NCI-H524 treated with DMSO at 0.1 percent for 48 hours (cell line): ENCODE data around the gene TNP1.

Source experiments
- DNase-seq: peaks from one replicate; lab custom pipeline; 2025; lab: John Stamatoyannopoulos, UW

The TNP1 gene

GRCh38 chr2:216859944-216860343 is at the start of gene TNP1:
Gene TNP1, minus strand, starts transcription at chr2:216860064. Its CDS starts 30 bp downstream, at chr2:216860034.
- DNase-seq: no peak

DNA sequence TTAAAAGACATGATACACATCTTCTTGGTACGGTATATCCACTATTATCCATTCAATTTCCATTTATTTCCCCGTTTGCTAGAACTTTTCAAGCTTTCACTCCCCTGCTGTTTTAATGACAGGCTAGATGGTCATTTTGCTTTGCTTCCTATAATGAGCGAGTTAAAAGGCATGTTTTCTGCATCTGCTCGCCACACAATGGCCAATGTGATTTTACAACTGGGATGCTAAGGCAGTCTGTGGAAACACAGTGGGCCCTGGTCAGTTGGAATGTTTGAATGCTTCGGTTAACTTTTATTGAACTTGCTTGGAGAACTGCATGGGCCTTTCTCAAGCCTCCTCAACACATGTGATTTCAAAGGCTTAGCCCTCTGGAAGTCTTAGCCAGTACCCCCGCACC is 48.4 kb upstream of the TNP1 start:
- no peak for DNase-seq

GRCh38 chr2:216905649-216906329 is 45.9 kb upstream of the TNP1 start:
- DNase-seq: no peak

DNA sequence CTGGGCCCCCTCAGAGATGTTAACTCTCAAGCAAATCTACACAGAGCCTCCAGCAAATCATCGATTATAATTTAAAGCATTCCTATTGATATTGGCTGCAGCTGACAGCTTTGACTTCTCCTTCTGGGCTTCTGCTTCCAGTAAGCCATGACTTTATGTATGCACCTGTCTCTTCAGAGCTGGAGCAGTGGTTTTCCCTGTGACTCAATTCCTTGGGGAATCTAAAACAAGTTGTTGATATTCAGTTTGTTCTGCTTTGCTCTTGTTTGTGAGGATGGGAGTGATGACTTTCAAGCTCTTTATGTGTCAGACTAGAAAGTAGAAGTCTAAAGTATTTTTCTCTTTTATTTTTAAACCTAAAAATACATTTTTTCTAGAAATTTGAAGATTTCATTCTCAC is 45.1 kb upstream of the TNP1 start:
- DNase-seq: no peak

DNA sequence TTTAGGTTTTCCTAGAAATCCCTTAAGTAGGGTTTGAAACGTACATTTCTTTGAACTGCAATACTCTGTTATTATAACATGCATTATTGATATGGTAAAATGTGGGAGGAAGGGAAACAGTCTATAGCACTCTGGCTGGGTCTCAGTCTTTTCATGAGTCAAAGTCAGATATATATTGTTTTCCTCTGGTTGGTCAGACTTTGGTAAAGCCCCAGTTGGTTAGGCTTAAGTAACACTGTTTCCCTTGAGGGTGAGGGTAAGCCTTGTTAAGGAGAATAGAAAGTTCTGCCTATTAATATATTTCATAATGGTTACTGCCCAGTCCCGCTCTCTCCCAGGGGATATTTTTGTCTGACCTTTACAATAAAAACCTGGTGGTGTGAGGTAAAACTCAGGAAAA is 44.7 kb upstream of the TNP1 start:
- no peak for DNase-seq

GRCh38 chr2:216903470-216903869 is 43.6 kb upstream of the TNP1 start:
- no peak for DNase-seq

GRCh38 chr2:216901273-216901672 is 41.4 kb upstream of the TNP1 start:
- DNase-seq: no peak

DNA sequence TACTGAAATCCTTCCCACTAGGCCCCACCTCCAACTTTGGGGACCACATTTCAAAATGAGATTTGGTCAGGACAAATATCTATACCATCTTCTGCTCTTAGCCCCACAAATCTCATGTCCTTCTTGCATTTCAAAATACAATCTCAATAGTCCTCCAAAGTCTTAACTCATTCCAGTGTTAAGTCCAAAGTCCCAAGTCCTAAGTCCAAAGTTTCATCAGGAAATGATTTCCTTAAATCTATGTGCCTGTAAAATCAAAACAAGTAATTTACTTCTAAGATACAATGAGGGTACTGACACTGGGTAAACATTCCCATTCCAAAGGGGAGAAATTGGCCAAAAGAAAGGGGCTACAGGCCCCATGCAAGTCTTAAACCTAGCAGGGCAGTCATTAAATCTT is 40.5 kb upstream of the TNP1 start:
- DNase-seq: no peak

GRCh38 chr2:216897561-216898203 is 37.8 kb upstream of the TNP1 start:
- DNase-seq: no peak

DNA sequence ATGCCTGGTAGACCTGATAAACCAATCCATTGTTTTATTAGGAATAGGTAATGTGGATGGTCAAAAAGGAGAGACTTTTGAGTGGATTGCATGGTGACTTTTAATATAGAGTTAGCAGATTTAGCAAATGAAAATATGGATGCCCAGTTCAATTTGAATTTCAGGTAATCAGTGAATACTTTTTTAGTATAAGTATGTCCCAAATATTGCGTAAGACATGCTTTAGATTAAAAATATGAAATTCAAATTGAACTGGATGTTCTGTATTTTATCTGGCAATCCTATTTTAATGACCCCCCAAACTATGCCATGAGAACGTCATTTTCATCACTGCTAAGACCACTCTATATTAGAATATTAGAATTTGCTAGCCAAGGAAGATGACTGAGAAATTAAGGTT is 30.3 kb upstream of the TNP1 start:
- DNase-seq: no peak

GRCh38 chr2:216888887-216889622 is 29.2 kb upstream of the TNP1 start:
- DNase-seq: no peak

DNA sequence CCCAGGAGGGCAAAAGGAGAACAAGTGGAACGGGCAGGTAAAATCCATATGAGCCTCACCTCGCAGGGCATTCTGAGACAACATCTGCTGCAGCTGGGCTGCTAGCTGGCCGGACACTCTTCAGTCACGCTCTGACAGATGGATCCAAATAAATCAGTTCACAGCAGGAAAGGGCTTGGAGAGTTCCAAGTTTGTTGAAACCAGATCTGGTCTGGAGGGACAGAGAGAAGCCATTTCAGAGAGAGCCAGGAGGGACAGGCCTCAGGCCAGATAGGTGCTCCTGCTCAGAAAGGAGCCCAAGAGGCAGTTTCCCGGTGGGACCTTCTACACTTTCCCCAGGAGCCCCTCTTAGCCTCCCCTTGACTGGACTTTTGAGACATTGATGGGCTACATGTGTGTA is 28.2 kb upstream of the TNP1 start:
- no peak for DNase-seq

DNA sequence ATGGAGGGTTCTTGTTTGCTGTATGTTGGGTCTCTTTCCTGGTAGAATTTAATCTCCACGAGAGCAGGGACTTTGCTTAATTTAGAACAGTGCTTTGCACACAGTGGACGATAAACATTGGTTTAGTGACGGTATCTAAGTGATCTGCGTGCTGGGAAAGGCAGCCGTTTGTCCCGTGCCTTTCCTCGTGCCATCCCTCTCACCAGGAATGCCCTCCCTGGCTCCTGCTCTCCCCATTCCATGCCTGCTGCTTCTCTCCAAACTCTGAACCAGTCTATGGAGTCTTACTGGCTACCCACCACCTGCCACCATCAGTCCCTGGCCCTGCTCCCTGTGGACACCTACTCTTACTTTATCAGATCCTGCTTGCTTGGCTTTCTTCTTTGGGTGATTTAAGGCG is 27.3 kb upstream of the TNP1 start:
- DNase-seq: no peak

- no peak for DNase-seq
Observed at GRCh38 chr2:216885117-216885553, 25.3 kb upstream of the TNP1 start.

- DNase-seq: no peak
Observed at GRCh38 chr2:216884347-216884746, 24.5 kb upstream of the TNP1 start.

- DNase-seq: no peak
Observed at GRCh38 chr2:216882876-216883275, 23.0 kb upstream of the TNP1 start.

DNA sequence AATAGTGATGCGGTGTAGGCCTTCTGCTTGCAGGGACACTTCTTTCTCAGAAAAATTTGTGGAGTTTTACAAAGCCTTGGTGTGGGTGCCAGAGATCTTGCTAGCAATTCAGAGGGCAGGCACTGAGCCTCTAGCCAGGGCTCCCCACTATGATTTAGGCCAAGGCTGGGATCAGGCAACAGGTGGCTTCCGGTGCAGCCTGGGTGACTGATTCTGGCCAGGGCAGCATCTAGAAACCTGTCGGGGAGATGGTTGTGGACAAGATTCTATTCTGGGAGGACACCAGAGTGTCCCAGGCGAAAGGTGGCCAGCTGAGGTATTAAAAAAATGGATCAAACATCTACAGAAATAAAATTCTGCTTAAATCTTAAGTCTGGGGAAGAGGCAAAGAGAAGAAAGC is 21.5 kb upstream of the TNP1 start:
- no peak for DNase-seq

- no peak for DNase-seq
Observed at GRCh38 chr2:216880509-216881184, 20.8 kb upstream of the TNP1 start.

- DNase-seq: no peak
Observed at GRCh38 chr2:216879727-216880508, 20.1 kb upstream of the TNP1 start.

DNA sequence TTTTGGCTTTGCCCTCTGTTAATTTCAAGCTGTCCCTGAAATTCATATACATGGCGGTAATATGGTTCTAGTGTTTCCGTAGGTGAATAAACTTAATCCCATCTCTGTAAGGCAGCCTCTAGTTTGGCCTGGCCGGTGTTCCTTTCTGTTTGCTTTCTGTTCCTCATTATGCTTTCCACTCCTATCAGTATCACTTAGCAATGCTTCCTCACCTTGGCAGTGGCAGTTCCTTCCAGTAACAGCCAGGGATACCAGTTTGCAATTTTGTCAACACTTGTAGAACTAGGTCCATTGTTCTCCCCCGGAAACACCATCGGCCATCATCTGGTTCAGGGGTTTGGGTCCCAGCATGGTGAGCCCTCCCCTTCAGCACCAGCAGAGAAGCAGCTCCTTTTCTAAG is 18.2 kb upstream of the TNP1 start:
- no peak for DNase-seq

DNA sequence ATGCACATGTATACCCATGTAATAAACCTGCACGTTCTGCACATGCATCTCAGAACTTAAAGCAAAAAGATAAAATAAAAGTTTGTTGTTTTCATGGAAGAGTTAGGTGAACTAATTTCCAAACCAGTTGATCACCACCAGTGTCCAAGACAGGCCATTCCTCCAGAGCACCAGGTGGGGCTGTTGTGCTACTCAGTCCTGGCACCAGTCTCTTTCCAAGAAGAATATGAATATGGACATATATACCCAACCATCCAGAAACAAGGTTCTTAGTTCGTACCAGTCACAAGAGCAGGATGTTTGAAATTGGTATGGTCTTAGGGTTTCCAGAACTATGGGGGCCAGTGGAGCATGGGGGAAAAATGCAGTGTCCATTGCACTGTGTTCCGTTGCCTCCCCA is 17.2 kb upstream of the TNP1 start:
- DNase-seq: no peak

- DNase-seq: no peak
Observed at GRCh38 chr2:216875862-216876261, 16.0 kb upstream of the TNP1 start.
